HG03280 (cell line): ENCODE measurements around the gene TUBA4B.

ENCODE experiments used
- ATAC-seq: cut with Tn5 transposase; IDR thresholded peaks from one replicate; pipeline ENCODE4 v1.9.1; 2021; ENCODE audit warnings: mild to moderate bottlenecking, moderate library complexity; ENCODE audit not compliant: unreplicated experiment

The TUBA4B gene

GRCh38 chr2:219289537-219290361 is 36.7 kb downstream of the TUBA4B start:
- ATAC-seq: no peak

- no peak for ATAC-seq
These were observed 37.5 kb downstream of the TUBA4B start for GRCh38 chr2:219290381-219291171.

DNA sequence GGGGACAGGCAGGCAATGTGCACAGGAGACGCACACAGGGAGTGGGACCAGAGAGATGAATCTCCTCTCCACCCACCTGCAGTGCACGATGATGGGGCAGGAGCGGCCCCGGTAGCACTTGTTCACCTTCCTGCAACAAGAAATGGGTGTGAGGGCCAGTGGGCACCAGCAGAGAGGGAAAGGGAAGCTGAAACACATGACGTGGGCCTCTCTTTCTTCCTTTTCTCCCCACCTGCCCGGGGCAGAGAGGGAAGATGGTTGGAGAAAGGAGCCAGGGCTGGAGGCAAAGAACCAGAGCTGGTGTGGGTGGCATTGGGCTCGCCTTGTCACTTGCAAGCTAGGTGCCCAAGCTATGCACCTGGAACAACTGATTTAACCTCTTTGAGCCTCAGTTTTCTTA is 38.4 kb downstream of the TUBA4B start:
- ATAC-seq: no peak

DNA sequence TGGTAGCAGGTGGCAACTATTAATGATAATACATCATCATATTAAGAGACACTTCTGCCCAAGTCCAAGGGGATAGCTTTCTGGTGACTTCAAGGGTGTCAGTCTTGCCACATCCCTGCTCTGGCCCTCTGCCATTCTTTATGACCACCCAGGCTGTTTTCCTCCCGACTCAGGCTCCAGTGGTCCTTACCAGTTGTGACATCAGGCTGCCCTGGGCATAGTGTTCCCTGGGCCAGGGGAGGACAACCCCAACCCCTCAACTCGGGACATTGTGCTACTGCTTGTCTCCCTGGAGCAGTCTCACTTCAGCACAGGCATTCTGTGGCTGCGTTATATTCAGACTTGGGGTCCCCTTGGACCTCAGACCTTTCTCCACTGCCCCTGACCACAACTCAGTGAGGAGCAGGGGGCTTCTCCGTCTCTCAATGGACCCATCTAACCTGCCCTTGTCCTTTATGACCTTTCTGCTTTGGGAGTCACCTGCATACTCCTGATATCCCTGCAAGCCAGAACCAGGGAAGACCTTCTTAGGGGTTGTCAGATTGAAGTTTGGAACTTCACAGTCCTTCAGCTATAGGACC is 39.0 kb downstream of the TUBA4B start:
- ATAC-seq: no peak

GRCh38 chr2:219292616-219293015 is 39.6 kb downstream of the TUBA4B start:
- no peak for ATAC-seq

DNA sequence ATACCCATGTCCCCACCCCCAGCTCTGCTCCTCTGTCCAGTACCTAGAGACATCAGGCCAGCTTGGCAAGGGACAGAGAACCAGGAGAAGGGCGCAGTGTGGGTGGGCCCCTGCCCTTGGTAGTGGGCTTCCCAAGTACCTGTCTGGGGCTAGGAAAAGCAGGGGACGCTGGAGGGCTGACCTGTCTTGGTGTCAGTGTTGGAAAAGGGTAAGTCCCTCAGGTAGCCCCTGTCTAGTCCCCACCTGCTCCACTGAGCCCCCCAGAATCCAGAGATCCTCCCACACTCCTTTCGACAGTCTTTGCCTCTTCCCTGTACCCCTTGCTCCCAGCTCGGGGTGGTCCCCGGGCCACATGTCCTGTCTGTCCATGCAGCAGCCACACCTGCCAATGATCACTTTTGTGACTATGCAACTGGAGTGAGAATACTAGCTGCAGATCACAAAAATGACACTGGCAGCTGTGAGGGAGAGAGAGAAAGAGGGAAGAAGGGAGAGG is 40.7 kb downstream of the TUBA4B start:
- ATAC-seq: no peak

DNA sequence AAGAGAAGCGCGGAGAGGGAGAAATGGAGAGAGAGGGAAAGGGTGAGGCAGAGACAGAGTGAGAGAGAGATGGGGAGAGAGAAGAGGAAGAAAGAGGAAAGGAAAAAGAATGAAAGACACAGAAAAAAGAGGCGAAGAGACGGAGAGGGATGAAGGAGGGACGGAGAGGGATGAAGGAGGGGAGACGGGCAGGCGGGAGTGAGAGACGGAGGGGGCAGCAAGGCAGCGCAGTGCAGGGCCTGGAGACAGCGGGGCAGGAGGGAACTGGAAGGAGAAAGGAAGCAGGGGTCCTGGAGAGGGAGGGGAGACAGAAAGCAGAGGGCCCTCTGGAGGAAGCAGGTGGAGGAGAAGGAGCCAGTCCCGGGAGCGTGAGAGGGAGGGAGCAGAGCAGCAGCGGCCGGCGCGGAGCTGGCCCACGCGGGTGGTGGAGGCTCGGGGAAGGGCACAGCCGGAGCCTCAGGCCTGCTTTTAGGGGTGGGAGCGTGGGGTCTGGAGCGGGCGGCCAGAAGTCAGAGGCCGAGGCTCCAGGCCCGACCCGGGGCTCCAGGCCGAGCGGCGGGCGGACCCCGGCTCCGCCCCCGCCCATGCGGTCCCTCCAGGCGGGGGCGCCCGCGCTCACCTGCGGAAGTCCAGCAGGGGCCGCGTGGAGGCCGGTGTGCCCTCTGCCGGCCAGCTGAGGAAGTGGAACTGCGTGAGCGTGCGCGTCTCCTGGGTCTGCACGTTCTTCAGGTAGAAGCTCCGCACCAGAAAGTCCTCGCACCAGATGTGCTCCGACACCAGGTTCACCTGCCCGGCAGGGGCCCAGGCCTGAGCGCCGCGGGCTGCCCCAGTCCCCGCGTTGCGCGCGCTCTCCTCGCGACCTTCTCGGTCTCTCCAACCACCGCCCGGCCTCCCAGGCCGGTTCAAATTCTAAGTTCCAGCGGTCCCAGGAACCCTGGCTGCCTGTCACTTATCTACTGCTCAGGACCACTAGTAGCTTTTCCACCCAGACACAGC is 41.6 kb downstream of the TUBA4B start:
- ATAC-seq: peak; percentile 90

- ATAC-seq: no peak
These were observed 43.1 kb downstream of the TUBA4B start for GRCh38 chr2:219296142-219296541.

GRCh38 chr2:219296631-219297391 is 43.8 kb downstream of the TUBA4B start:
- ATAC-seq: no peak

DNA sequence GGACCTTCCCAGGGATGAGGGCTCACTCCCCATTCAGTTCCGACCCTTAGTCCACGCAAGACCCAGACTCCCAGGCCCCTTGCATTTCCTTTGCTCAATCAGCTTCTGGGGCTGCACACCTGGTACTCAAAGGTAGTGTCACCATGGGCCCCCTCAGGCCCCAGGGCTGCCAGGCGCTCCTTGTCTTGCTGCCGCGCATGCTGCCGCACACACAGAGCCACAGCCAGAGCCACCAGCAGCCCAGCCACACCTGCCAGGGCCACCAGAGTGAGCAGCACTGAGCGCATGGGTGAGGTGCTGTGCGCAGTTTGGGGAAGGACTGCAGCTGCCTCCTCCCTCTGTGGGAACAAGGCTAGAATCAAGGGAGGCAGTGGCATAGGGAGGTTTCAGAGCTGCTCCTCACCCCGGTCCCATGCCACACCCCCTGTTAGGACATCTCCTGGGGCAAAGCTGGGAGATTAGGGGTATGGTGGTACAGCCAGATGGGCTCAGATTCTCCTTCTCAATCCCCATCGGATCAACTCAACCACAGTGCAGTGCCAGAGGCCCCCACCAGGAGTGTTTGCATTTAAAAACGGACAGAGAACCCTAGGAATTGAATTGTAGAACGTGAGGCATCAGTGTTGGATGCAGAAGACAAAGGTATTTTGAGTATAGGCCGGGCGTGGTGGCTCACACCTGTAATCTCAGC is 44.9 kb downstream of the TUBA4B start:
- ATAC-seq: no peak

GRCh38 chr2:219298759-219299371 is 45.8 kb downstream of the TUBA4B start:
- ATAC-seq: peak; percentile 52

- ATAC-seq: no peak
These were observed 46.3 kb downstream of the TUBA4B start for GRCh38 chr2:219299372-219299760.

DNA sequence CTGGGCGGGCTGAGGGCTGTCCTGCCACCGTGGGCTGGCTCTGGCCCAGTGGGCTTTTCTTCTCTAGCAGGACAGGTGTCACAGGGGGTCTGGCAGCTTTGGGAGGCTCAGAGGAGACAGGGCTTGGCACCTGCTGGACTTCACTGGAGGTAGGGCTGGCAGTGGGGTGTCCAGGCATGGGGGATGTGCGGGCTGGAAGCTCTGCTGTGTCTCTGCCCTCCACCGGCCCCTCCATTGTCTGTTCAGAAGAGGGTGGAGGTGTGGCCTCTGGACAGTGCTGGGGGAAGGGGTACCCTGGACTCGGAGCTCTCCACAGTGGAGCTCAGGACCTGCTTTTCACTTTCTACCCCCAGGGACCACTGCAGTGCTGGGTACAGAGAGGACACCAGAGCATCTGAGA is 47.0 kb downstream of the TUBA4B start:
- ATAC-seq: no peak

DNA sequence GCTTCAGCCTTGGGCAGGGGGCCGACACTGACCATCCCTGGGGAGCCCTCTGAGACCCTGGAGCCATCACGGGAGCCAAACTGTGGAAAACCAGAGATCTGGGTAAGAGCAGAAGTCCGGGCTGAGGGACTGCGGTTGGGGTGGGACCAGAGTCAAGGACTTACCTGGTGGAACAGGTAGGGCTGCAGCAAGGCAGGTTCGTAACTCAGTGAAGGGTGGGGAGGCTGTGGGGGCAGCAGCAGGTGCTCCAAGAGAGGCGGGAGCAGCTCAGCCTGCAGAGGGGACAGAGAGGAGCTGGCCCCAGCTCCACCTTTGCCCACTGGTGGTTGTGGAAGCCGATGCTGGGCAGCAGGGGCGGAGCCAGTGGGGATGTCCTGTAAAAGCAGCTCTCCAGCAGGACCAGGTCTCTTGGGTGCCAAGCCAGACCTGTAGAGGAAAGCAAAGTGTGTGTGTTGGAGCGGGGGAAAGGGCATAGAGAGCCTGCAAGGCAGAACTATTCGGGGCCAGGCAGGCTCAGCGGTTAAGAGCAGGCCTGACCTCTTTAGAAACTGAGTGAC is 49.4 kb downstream of the TUBA4B start:
- ATAC-seq: no peak

DNA sequence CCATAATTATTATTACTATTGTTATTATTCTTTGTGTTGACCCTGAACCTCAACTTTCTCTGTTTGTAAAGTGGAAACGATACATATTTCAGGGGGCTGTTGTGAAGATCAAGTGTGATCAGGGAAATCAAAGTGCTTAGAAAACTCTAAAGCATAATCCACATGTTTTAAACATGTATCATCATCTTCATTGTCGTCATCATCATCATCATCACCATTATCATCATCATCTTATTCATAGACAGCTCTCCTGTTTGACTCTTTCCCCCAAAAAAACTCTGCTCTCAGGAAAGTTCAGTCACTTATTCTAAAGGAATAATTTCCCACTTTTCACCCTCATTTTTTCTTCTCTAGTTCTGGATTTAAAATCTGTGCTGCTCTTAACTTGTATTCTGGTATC is 51.2 kb downstream of the TUBA4B start:
- ATAC-seq: no peak

- ATAC-seq: no peak
These were observed 53.0 kb downstream of the TUBA4B start for GRCh38 chr2:219306047-219306446.

- no peak for ATAC-seq
These were observed 55.4 kb downstream of the TUBA4B start for GRCh38 chr2:219308142-219309101.
